Glutamatergic neuron (in vitro differentiated cells): ENCODE results near the gene PLSCR5. TPM values are rescaled to one million over a fixed set of nuclear protein-coding genes. Genes with fewer than 3 reads are reported as not detected.

Source experiments
- DNase-seq: peaks from one replicate; pipeline ENCODE4 v3.0.0; 2022
- H3K27ac Mint-ChIP-seq: one replicate; pipeline ENCODE4 v1.8.0; 2020; ENCODE audit warnings: mild to moderate bottlenecking, mixed read lengths, inconsistent platforms; ENCODE audit not compliant: unreplicated experiment
- H3K27me3 Mint-ChIP-seq: one replicate; pipeline ENCODE4 v1.8.0; 2020; ENCODE audit warnings: mild to moderate bottlenecking, moderate library complexity, mixed read lengths, inconsistent platforms; ENCODE audit not compliant: unreplicated experiment
- H3K36me3 Mint-ChIP-seq: one replicate; pipeline ENCODE4 v1.8.0; 2020; ENCODE audit warnings: mild to moderate bottlenecking, mixed read lengths, inconsistent platforms; ENCODE audit not compliant: unreplicated experiment
- H3K4me1 Mint-ChIP-seq: one replicate; pipeline ENCODE4 v1.8.0; 2020; ENCODE audit warnings: mild to moderate bottlenecking, low read depth, mixed read lengths, inconsistent platforms; ENCODE audit not compliant: unreplicated experiment
- H3K4me3 Mint-ChIP-seq: one replicate; pipeline ENCODE4 v1.8.0; 2020; ENCODE audit warnings: mild to moderate bottlenecking, mixed read lengths, inconsistent platforms; ENCODE audit not compliant: unreplicated experiment
- H3K9me3 Mint-ChIP-seq: one replicate; pipeline ENCODE4 v1.8.0; 2020; ENCODE audit warnings: mild to moderate bottlenecking, moderate library complexity, mixed read lengths, inconsistent platforms; ENCODE audit not compliant: unreplicated experiment
- CTCF ChIP-seq: fragments of 200-600 bp; sonication (generic); IDR thresholded peaks from one replicate; pipeline ENCODE4 v1.5.0; 2021; ENCODE audit not compliant: partially characterized antibody, unreplicated experiment
- total RNA-seq: library from RNA; stranded (reverse); fragmentation: NEBNext Ultra II Directional; extraction: Animal tissue kit (Norgen Biotek cat#: 25700); gene quantifications from one replicate; pipeline ENCODE4 v1.2.1, GENCODE V29; 2021; ENCODE audit not compliant: unreplicated experiment

PLSCR5 gene
- total RNA-seq, 1 donor from 2014 or later = not detected

GRCh38 chr3:146540236-146540635, 64.9 kb downstream of the PLSCR5 start:
- Mint-ChIP-seq H3K27me3 (peaks cover 2% of the 10 kb centered on the region), H3K4me3 (no peak overlapping the region), H3K4me1 (peaks cover under 1% of the 10 kb centered on the region), H3K36me3 (no peaks in the 10 kb centered on the region), H3K27ac (no peak overlapping the region), H3K9me3 (no peaks in the 10 kb centered on the region)
- no peak for DNase-seq
- no peak for TF ChIP-seq CTCF

- no peak for TF ChIP-seq CTCF
- H3K4me1 Mint-ChIP-seq = peaks cover 4% of the 10 kb centered on the region
- H3K4me3 Mint-ChIP-seq = no peak overlapping the region
- H3K9me3 Mint-ChIP-seq = no peaks in the 10 kb centered on the region
- peaks cover 2% of the 10 kb centered on the region for H3K27me3 Mint-ChIP-seq
- DNase-seq = no peak
- no peaks in the 10 kb centered on the region for H3K36me3 Mint-ChIP-seq
- no peak overlapping the region for H3K27ac Mint-ChIP-seq
Observed at GRCh38 chr3:146539315-146539714, 65.8 kb downstream of the PLSCR5 start.

- Mint-ChIP-seq H3K4me3 (no peak overlapping the region), H3K36me3 (no peaks in the 10 kb centered on the region), H3K27ac (no peak overlapping the region), H3K9me3 (no peaks in the 10 kb centered on the region), H3K27me3 (peaks cover 2% of the 10 kb centered on the region), H3K4me1 (peaks cover 4% of the 10 kb centered on the region)
- DNase-seq = no peak
- no peak for TF ChIP-seq CTCF
Observed at GRCh38 chr3:146537603-146538002, 67.5 kb downstream of the PLSCR5 start.

GRCh38 chr3:146536681-146537080, 68.5 kb downstream of the PLSCR5 start:
- H3K4me1 Mint-ChIP-seq = peaks cover 4% of the 10 kb centered on the region
- peaks cover 2% of the 10 kb centered on the region for H3K27me3 Mint-ChIP-seq
- TF ChIP-seq CTCF = no peak
- no peak for DNase-seq
- no peak overlapping the region for H3K4me3 Mint-ChIP-seq
- H3K36me3 Mint-ChIP-seq = no peaks in the 10 kb centered on the region
- no peaks in the 10 kb centered on the region for H3K9me3 Mint-ChIP-seq
- H3K27ac Mint-ChIP-seq = no peak overlapping the region

Other genes starting within 250 kb of the PLSCR5 start
- not detected for gene PLSCR2, start 135.8 kb downstream of the PLSCR5 start, total RNA-seq
- gene PLSCR1, start 60.7 kb downstream of the PLSCR5 start, total RNA-seq = 4.1 TPM